CD4-positive, alpha-beta T cell treated with Interferon gamma for 1 hour (primary cell): Measurements from ENCODE around the gene DQX1.
A peak's percentile ranks its signal among the peaks of the same experiment; 100 is the strongest.
"Not testable (repeated sequence)": the region's sequence is repeated elsewhere in the genome, so short reads cannot be mapped to it uniquely, and the experiment has no call there.

Source experiments
- DNase-seq: peaks from one replicate; pipeline ENCODE4 v3.0.0-alpha.2; 2020

Gene DQX1

GRCh38 chr2:74525717-74526648 lies at the start of gene DQX1:
TSS of gene DQX1 (minus strand) at chr2:74526231. CDS start at chr2:74525729, 502 bp downstream.
- DNase-seq: peak; percentile 68

- DNase-seq: no peak
These were observed 49.3 kb upstream of the DQX1 start for GRCh38 chr2:74575320-74575719.

GRCh38 chr2:74573747-74574562 lies 47.9 kb upstream of the DQX1 start:
- DNase-seq: peak; percentile 11

GRCh38 chr2:74572178-74572925 lies 46.3 kb upstream of the DQX1 start:
- DNase-seq: no peak

GRCh38 chr2:74571058-74571457 lies 45.0 kb upstream of the DQX1 start:
- no peak for DNase-seq

GRCh38 chr2:74569686-74570085 lies 43.7 kb upstream of the DQX1 start:
- no peak for DNase-seq

GRCh38 chr2:74567881-74568280 lies 41.9 kb upstream of the DQX1 start:
- DNase-seq: no peak

- no peak for DNase-seq
These were observed 40.7 kb upstream of the DQX1 start for GRCh38 chr2:74566754-74567085.

- DNase-seq: no peak
These were observed 40.2 kb upstream of the DQX1 start for GRCh38 chr2:74566076-74566753.

- no peak for DNase-seq
These were observed 38.2 kb upstream of the DQX1 start for GRCh38 chr2:74564222-74564621.

GRCh38 chr2:74562126-74562775 lies 36.2 kb upstream of the DQX1 start:
- no peak for DNase-seq

- DNase-seq: not testable (repeated sequence)
These were observed 35.0 kb upstream of the DQX1 start for GRCh38 chr2:74561022-74561421.

GRCh38 chr2:74560591-74560990 lies 34.6 kb upstream of the DQX1 start:
- DNase-seq: no peak

GRCh38 chr2:74559912-74560311 lies 33.9 kb upstream of the DQX1 start:
- no peak for DNase-seq

GRCh38 chr2:74558284-74559230 lies 32.5 kb upstream of the DQX1 start:
- no peak for DNase-seq

GRCh38 chr2:74556831-74557370 lies 30.9 kb upstream of the DQX1 start:
- no peak for DNase-seq

- no peak for DNase-seq
These were observed 30.1 kb upstream of the DQX1 start for GRCh38 chr2:74556159-74556558.

- no peak for DNase-seq
These were observed 29.6 kb upstream of the DQX1 start for GRCh38 chr2:74555610-74556103.

- peak; percentile 36 for DNase-seq
These were observed 28.9 kb upstream of the DQX1 start for GRCh38 chr2:74554820-74555531.
